NCI-H2029 treated with DMSO at 0.1 percent for 48 hours (cell line): ENCODE data around the gene LGSN.
"Not testable (repeated sequence)": the region's sequence is repeated elsewhere in the genome, so short reads cannot be mapped to it uniquely, and the experiment has no call there.

ENCODE experiments used
- DNase-seq: peaks from one replicate; lab custom pipeline; 2025; lab: John Stamatoyannopoulos, UW

LGSN gene, protein sequence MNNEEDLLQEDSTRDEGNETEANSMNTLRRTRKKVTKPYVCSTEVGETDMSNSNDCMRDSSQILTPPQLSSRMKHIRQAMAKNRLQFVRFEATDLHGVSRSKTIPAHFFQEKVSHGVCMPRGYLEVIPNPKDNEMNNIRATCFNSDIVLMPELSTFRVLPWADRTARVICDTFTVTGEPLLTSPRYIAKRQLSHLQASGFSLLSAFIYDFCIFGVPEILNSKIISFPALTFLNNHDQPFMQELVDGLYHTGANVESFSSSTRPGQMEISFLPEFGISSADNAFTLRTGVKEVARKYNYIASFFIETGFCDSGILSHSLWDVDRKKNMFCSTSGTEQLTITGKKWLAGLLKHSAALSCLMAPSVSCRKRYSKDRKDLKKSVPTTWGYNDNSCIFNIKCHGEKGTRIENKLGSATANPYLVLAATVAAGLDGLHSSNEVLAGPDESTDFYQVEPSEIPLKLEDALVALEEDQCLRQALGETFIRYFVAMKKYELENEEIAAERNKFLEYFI

GRCh38 chr6:63319939-63320338 is at the start of gene LGSN:
LGSN (minus strand) TSS chr6:63319983; CDS start chr6:63319943, 40 bp downstream.
- no peak for DNase-seq

DNA sequence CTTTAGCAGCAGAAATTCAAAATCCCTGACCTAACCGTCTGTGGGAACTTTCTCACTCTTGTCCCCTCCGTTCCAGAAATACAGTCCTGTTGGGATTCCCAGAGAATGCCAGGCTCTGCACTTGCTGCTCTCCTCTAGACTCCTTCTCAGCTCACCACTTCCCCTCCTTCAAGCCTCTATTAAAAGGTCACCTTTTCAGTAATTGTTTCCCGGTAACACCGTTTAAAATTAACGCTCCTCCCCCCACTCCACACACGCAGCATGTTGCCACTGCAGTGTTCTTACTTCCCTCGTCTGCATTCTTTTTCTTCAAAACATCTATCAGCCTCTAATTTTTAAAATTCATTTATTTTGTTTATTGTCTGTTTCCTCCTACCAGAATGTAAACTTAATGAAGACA is 48.6 kb upstream of the LGSN start:
- no peak for DNase-seq

DNA sequence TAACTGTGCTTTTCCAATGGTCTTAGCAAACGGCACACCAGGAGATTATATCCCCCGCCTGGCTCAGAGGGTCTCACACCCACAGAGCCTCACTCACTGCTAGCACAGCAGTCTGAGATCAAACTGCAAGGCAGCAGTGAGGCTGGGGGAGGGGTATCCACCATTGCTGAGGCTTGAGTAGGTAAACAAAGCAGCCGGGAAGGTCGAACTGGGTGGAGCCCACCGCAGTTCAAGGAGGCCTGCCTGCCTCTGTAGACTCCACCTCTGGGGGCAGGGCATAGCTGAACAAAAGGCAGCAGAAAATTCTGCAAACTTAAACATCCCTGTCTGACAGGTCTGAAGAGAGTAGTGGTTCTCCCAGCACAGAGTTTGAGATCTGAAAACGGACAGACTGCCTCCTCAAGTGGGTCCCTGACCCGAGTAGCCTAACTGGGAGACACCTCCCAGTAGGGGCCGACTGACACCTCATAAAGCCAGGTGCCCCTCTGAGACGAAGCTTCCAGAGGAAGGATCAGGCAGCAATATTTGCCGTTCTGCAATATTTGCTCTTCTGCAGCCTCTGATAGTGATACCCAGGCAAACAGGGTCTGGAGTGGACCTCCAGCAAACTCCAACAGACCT is 42.8 kb upstream of the LGSN start:
- not testable (repeated sequence) for DNase-seq

DNA sequence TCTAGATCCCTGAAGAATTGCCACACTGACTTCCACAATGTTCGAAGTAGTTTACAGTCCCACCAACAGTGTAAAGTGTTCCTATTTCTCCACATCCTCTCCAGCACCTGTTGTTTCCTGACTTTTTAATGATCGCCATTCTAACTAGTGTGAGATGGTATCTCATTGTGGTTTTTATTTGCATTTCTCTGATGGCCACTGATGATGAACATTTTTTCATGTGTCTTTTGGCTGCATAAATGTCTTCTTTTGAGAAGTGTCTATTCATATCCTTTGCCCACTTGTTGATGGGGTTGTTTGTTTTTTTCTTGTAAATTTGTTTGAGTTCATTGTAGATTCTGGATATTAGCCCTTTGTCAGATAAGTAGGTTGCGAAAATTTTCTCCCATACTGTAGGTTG is 37.6 kb upstream of the LGSN start:
- not testable (repeated sequence) for DNase-seq

GRCh38 chr6:63355632-63356031 is 35.8 kb upstream of the LGSN start:
- DNase-seq: no peak

DNA sequence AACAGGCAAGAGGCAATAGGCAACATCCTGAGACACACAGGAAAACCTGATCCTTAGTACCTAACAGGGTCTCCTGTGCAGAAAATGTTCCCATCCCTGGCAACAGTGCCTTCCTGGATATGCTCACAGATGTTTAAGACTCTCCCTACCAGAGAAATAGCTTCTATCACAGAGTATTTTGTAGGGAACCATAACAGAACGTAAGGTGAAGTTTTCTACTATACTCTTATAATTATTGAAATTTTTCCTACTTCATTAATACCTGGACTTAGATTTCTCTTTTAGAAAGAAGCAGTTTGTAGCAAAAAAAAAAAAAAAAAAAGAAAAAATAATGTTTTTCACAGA is 33.5 kb upstream of the LGSN start:
- no peak for DNase-seq

- no peak for DNase-seq
Measured at GRCh38 chr6:63352544-63353285, 32.9 kb upstream of the LGSN start.

DNA sequence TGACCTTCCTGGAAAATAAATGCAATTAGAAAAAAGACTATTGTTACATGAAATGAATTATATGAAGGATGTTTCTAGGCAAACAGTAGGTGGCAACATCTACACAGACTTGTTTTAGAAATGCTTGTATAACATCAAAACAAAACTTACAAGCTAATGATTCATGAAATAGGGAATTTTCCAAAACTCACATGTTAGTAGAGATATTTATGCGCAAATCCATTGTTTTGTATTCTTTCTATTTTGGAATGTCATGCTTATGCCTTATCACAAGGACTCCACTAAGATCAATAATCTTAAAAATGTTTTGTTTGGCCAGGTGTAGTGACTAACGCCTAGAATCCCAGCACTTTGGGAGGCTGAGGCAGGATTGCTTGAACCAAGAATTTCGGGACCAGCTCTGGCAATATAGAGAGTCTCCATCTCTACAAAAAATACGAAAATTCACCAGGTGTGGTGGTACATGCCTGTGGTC is 32.3 kb upstream of the LGSN start:
- no peak for DNase-seq

GRCh38 chr6:63349401-63349800 is 29.6 kb upstream of the LGSN start:
- no peak for DNase-seq

DNA sequence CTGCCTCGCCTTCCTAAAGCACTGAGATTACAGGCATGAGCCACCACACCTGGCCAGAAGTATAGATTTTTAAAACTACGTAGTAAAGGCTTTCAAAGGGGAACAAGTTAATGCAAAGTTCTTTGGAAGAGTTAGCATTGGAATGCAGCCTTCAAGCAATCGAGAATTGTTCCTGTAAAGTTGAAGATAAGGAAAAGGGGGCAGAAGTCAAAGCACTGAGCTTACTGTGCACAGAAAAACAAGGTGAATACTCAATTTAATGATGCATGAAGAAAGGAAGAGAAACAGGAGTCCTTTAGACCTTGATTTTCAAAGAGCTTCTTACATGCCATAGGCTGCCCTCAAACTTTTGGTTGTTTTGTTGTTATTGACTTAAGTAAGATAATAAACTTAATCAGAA is 29.1 kb upstream of the LGSN start:
- DNase-seq: no peak

GRCh38 chr6:63347599-63347998 is 27.8 kb upstream of the LGSN start:
- DNase-seq: no peak

DNA sequence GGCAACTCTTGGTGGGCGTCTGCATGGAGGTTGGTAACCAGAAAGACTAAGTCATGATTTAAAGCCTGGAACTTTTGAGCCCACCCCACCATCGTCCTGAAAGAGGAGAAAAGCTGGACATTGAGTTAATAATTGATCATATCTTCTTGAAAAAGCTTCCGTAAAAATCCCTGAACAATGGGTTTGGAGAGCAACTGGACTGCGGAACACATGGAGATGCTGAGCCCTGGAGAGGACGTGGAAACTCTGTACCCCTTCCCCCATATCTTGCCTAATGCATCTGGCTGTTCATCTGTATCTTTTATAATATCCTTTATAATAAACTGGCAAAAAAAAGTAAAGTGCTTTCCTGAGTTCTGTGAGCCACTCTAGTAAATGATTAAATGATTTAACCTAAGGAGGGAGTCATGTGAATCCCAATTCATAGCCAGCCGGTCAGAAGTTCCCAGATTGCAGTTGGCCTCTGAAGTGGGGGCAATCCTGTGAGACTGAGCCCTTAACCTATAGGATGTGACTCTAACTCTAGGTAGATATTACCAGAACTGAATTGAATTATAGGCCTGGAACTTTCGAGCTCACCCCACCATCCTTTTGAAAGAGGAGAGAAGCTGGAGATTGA is 26.5 kb upstream of the LGSN start:
- no peak for DNase-seq

DNA sequence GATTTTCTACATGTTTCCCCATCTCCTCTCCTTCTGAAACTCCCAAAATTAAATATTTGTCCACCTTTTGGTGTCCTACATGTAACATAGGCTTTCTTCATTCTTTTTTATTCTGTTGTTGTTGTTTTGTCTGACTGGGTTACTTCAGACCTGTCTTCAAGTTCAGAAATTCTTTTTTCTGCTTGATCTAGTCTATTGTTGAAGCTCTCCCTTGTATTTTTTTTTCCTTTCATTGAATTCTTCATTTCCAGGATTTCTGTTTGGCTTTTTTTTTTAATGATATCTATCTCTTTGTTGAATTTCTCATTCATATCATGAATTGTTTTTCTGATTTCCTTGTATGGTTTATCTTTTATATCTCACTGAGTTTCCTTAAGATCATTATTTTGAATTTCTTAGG is 20.6 kb upstream of the LGSN start:
- DNase-seq: no peak

DNA sequence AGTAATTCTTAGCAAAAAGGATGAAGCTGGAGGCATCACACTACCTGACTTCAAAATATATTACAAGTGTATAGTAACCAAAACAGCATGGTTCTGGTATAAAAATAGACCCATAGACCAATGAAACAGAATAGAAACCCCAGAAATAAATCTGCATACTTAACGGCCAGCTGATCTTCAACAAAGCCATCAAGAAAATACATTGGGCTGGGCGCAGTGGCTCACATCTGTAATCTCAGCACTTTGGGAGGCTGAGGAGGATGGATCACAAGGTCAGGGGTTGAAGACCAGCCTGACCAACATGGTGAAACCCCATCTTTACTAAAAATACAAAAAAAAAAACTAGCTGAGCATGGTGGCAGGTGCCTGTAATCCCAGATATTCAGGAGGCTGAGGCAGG is 14.9 kb upstream of the LGSN start:
- not testable (repeated sequence) for DNase-seq

DNA sequence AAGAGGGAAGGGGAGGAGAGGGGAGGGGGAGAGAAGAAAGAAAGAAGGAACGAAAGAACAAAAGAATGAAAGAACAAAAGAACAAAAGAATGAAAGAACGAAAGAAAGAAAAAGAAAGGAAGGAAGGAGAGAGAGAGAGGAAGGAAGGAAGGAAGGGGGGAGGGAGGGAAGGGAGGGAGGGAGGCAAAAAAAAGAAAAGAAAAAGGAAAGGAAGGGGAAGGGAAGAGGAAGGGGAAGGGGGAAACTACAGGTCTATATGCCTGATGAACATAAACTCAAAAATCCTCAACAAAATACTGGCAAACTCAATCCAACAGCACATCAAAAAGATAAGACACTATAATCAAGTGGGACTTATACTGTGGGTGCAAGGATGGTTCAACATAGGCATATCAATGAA is 13.7 kb upstream of the LGSN start:
- DNase-seq: no peak

GRCh38 chr6:63326630-63327029 is 6.8 kb upstream of the LGSN start:
- not testable (repeated sequence) for DNase-seq

- no peak for DNase-seq
Measured at GRCh38 chr6:63322981-63323380, 3.2 kb upstream of the LGSN start.

- no peak for DNase-seq
Measured at GRCh38 chr6:63321821-63322220, 2.0 kb upstream of the LGSN start.

DNA sequence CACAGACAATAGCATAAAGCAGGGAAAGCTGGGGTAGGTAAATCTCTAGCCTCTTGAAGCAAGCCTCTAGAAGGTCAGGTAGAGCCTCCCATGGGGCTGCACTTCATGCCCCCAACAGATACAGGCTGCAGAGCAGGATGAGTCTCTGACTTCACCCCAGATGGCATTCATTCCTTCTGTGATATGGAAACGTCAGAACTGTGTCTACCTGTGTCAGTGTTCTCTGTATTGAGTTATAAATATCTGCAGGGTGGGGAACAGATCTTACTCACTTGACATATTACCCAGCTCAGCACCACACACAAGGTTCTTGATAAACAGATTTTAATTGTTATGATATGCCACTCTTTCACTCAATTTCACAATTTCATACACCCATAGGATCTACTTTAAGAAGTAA is 2.1 kb downstream of the LGSN start:
- no peak for DNase-seq

DNA sequence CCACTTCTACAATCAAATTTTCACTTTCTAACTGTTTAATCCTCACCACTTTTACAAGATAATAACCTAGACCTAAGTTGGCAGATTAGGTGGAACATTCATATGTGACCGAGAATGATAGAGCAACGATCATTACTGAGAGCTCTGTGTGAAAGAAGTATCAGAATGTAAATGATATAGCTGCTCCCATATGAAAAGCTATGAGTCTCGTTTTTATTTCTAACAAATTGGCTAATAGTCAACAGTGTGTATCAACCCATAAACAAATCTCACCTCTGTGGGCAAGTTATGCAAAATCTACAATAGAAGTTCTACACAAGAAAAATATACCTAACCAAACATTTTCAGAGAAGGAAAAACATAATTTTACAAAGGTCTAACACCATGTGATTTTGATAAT is 3.7 kb downstream of the LGSN start:
- DNase-seq: no peak

GRCh38 chr6:63313111-63313510 is 6.7 kb downstream of the LGSN start:
- DNase-seq: no peak

GRCh38 chr6:63307581-63308246 is 12.1 kb downstream of the LGSN start:
- DNase-seq: peak; percentile 25
